Colonic mucosa (tissue), 4 donors: ENCODE data around the gene FMOD. TPM values are rescaled to one million over a fixed set of nuclear protein-coding genes. Genes with fewer than 3 reads are reported as not detected.
A peak's percentile ranks its signal among the peaks of the same experiment; 100 is the strongest.

ENCODE experiments used
- DNase-seq: peaks from one replicate; pipeline ENCODE4 v3.0.0-alpha.2; 2020
- H3K27ac ChIP-seq: fragments of 200-600 bp; one replicate; pipeline ENCODE4 v1.8.0; 2021
- H3K27me3 ChIP-seq: fragments of 200-600 bp; one replicate; pipeline ENCODE4 v1.8.0; 2021
- H3K36me3 ChIP-seq: fragments of 200-600 bp; one replicate; pipeline ENCODE4 v1.8.0; 2021
- H3K4me1 ChIP-seq: fragments of 200-600 bp; one replicate; pipeline ENCODE4 v1.8.0; 2021; ENCODE audit warnings: mild to moderate bottlenecking
- H3K4me3 ChIP-seq: fragments of 200-600 bp; one replicate; pipeline ENCODE4 v1.8.0; 2021
- H3K9ac ChIP-seq, 2 donors: one replicate each; pipeline ENCODE4 v1.7.0; 2013; ENCODE audit warnings: control low read depth in 2 of 2, low read depth in 2 of 2, low read length in 2 of 2
- H3K9me3 ChIP-seq: fragments of 200-600 bp; one replicate; pipeline ENCODE4 v1.8.0; 2021
- intact Hi-C: fragments of 100-400 bp; cut with DNase I; formaldehyde crosslinking; loops from one replicate; pipeline ENCODE4 v1.14.1; 2022
- total RNA-seq, 2 donors: library from RNA; stranded (reverse); fragmentation: NEBNext Ultra II Directional in 1 of 2; extraction: Animal tissue kit (Norgen Biotek cat#: 25700) in 1 of 2; gene quantifications; one replicate each; pipeline ENCODE4 v1.2.1, GENCODE V29; 2021
- TF ChIP-seq, protein P1 (sequence below): fragments of 200-600 bp; IDR thresholded peaks from one replicate; pipeline ENCODE4 v1.8.0; 2022; ENCODE audit warnings: antibody characterized with exemption, mild to moderate bottlenecking
- donor health status: healthy.
- donor health status: DM: no; HTN: no; CAD: no.
- donor health status: DM: no; HTN: no; CAD: no.

FMOD gene
- total RNA-seq, 2 donors from 2014 or later, result 38.6 to 49.3 TPM

DNA sequence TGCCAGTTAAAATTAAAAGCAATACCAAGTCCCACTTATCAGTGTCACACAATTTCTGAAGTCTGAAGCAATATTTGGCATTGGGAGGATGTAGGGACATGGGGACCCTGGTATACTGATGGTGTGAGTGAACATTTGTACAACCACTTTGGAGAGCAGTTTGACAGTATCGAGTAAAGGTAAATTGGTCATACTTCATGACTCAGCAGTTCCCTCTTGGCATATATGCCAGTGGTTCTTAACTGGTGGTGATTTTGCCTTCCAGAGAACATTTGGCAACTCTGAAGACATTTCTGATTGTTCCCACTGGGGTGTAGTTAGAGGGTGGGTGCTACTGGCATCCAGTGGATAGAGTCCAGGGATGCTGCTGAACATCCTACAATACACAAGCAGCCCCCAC is 19.7 kb downstream of the FMOD start:
- TF ChIP-seq, protein P1, sequence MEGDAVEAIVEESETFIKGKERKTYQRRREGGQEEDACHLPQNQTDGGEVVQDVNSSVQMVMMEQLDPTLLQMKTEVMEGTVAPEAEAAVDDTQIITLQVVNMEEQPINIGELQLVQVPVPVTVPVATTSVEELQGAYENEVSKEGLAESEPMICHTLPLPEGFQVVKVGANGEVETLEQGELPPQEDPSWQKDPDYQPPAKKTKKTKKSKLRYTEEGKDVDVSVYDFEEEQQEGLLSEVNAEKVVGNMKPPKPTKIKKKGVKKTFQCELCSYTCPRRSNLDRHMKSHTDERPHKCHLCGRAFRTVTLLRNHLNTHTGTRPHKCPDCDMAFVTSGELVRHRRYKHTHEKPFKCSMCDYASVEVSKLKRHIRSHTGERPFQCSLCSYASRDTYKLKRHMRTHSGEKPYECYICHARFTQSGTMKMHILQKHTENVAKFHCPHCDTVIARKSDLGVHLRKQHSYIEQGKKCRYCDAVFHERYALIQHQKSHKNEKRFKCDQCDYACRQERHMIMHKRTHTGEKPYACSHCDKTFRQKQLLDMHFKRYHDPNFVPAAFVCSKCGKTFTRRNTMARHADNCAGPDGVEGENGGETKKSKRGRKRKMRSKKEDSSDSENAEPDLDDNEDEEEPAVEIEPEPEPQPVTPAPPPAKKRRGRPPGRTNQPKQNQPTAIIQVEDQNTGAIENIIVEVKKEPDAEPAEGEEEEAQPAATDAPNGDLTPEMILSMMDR, result no peak

DNA sequence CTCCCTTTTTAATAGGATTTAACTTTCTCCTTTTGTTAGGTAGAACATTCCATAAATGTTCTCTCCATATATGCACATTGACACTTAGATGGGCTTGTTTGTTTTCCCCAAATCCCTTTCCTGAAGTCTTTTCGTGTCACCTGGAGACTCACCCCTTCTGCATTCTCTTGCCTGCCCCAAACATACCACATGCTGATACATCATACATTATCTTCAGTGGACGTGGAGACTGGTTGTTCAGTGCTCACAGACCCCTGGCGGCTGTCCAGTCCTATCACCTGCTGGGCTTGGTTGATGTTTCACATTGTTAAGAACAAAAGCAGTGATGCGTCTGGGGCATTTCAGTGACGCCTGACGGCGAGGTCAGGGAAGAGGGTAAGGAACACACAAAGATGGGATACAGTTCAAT is 22.2 kb downstream of the FMOD start:
- TF ChIP-seq, protein P1, result no peak
- peak overlapping the region; percentile 99 for H3K27ac ChIP-seq
- intact Hi-C loops, result no loop called here
- no peak overlapping the region for H3K4me3 ChIP-seq
- no peaks in the 10 kb centered on the region for H3K36me3 ChIP-seq
- H3K9me3 ChIP-seq, result no peaks in the 10 kb centered on the region
- peak; percentile 74 for DNase-seq
- no peaks in the 10 kb centered on the region for H3K27me3 ChIP-seq
- peak overlapping the region in 1 of 2 donors; percentile 76 for H3K9ac ChIP-seq
- peaks cover 21% of the 10 kb centered on the region for H3K4me1 ChIP-seq

More for the DNA sequence above, 19.7 kb downstream of the FMOD start:
- DNase-seq, result no peak
- Histone ChIP-seq H3K27ac (no peak overlapping the region), H3K9me3 (no peaks in the 10 kb centered on the region), H3K4me3 (no peak overlapping the region), H3K27me3 (no peaks in the 10 kb centered on the region), H3K36me3 (no peaks in the 10 kb centered on the region), H3K9ac (no peak overlapping the region), H3K4me1 (peaks cover 4% of the 10 kb centered on the region)
- intact Hi-C loops, result no loop called here

DNA sequence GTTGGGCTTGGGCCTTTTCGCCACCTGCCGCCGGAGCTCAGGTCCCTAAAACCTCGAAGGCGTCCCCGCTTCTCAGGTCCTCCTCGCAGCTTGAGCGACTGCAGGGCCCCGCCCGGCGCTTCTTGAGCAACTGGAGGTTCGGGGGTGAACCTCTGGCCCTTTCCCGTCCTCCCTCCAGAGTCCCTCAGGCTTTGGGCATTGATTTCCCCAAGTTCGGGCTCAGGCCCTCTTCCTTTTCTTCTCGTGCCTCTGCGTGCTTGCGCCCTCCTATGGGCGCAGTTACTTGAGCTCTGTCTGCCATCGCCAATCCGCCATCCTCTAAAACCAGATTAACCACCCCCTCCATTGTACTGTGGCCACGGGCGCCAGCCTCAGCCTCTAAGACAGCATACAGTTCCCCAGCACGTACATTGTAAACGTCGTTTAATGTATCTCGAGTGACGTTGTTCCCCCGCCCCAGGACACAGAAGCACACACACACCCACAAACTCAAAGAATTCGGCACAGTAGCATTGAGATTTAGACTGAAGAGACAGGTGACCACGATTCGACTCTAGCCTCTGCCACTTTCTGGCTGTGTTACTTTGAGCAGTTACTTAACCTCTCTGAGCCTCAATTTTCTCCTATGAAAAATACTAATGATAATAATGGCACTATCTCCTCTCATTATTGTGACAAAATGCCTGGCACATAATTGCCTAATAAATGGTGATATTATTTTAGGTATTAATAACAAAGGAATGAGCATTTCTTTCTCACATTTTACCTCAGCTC is 23.1 kb downstream of the FMOD start:
- Histone ChIP-seq H3K36me3 (no peaks in the 10 kb centered on the region), H3K9ac (peak overlapping the region; percentile 74 to 85), H3K9me3 (no peaks in the 10 kb centered on the region), H3K4me1 (peaks cover 30% of the 10 kb centered on the region), H3K27ac (peak overlapping the region; percentile 99), H3K27me3 (no peaks in the 10 kb centered on the region), H3K4me3 (peak overlapping the region; percentile 41)
- intact Hi-C loops, result no loop called here
- DNase-seq, result no peak
- TF ChIP-seq, protein P1, result no peak

DNA sequence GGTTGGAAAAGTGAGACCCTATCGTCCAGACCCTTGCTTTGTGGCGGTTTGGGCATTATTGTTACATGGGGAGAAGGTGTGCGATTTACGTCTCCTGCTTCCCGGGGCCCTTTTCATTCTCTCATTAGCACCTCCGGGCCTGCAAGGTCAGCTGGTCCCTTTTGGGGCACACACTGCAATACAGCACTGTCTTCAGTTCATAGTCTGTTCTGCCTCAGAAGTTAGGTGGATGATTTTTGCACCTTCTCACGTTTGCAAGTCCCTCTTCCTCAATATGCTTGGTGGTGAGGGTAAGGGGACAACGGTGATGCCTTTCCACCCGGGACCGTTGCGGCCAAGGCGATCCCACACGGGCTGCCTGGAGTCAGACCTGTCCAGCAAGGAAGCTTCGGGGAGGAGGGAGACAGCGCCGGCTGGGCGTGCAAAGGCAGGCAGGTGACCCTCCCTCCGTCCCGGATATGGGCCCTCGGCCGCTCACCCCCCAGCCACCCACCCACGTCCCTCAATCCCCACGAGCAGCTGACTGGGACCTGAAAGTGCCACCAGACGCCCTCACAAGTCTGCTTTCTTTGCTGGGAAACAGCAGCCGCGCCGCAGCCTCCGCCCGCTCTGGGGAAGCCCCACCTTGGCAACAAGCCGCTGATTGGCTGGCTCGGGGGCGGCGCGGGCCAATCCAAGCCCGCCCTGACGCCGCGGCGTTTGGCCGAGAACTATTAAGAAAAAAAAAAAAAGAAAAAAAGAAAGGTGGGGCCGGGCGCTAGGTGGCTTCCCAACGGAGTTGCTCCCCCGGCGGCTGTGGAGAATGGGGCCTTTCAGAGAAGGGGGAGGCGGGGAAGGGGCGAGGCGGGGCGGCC is 23.9 kb downstream of the FMOD start:
- no peaks in the 10 kb centered on the region for H3K27me3 ChIP-seq
- peak overlapping the region; percentile 41 for H3K4me3 ChIP-seq
- DNase-seq, result peak; percentile 96
- H3K27ac ChIP-seq, result peak overlapping the region; percentile 99
- H3K9ac ChIP-seq, result peak overlapping the region; percentile 74 to 87
- H3K36me3 ChIP-seq, result no peaks in the 10 kb centered on the region
- H3K9me3 ChIP-seq, result no peaks in the 10 kb centered on the region
- H3K4me1 ChIP-seq, result peaks cover 37% of the 10 kb centered on the region
- TF ChIP-seq, protein P1, result no peak
- intact Hi-C loops, result no loop called here

DNA sequence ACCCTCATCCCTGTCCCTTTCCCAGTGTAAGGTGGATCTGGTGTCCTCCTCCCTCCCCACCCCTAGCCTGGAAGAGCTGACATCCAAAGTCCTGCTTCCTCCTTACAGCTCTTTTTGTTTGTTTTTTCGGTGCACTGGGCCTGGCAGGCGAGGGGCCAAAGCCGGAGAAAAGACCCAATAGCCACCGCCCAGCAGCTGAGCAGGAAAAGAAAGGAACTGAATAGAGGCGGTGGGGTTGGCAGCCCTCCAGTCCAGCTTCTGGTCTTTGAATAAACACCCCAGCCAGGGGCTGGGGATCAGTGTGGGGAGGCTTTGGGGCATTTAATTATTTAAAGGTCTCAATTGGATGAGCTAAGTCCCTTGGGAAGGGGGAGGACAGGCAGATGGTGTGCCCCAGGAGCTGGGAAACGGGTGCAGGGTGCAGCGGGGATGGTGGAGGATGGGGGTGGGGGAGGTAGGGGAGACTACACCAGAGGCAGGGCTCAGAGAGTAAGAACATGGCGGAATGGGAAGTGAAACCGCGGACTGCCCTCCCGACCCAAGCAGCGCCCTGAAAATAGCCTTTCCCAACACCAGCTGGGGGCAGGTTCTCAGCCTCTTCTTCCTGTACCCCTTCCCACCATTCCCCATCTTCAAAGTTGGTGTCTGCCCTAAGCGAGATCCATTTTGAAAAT is 25.4 kb downstream of the FMOD start:
- TF ChIP-seq, protein P1, result no peak
- Histone ChIP-seq H3K9ac (peak overlapping the region; percentile 20 to 76), H3K27me3 (no peaks in the 10 kb centered on the region), H3K36me3 (no peaks in the 10 kb centered on the region), H3K4me3 (no peak overlapping the region), H3K27ac (peak overlapping the region; percentile 99), H3K4me1 (peaks cover 49% of the 10 kb centered on the region), H3K9me3 (no peaks in the 10 kb centered on the region)
- DNase-seq, result peak; percentile 90
- intact Hi-C loops, result no loop called here
